SH-SY5Y (cell line): ENCODE results near the gene PADI2.

ENCODE experiments used
- GATA2 ChIP-seq: IDR thresholded peaks from 2 replicates; pipeline ENCODE4 v1.6.1; 2011; ENCODE audit warnings: mild to moderate bottlenecking, low read depth, low read length
- GATA3 ChIP-seq: IDR thresholded peaks from 2 replicates; pipeline ENCODE4 v1.6.1; 2011; ENCODE audit warnings: low read depth, mild to moderate bottlenecking, low read length, moderate library complexity

The PADI2 gene

GRCh38 chr1:17112496-17113236 lies 6.6 kb downstream of the PADI2 start:
- TF ChIP-seq GATA3: no peak
- no peak for TF ChIP-seq GATA2

- TF ChIP-seq GATA3 (no peak), GATA2 (no peak)
These were observed 7.2 kb downstream of the PADI2 start for GRCh38 chr1:17112076-17112475.

GRCh38 chr1:17110555-17110926 lies 8.7 kb downstream of the PADI2 start:
- TF ChIP-seq GATA3 (no peak), GATA2 (no peak)

GRCh38 chr1:17109892-17110554 lies 9.2 kb downstream of the PADI2 start:
- TF ChIP-seq GATA2 (no peak), GATA3 (no peak)

- TF ChIP-seq GATA2 (no peak), GATA3 (no peak)
These were observed 10.5 kb downstream of the PADI2 start for GRCh38 chr1:17108786-17109185.

GRCh38 chr1:17108360-17108759 lies 10.9 kb downstream of the PADI2 start:
- TF ChIP-seq GATA3: no peak
- no peak for TF ChIP-seq GATA2

GRCh38 chr1:17104782-17105181 lies 14.5 kb downstream of the PADI2 start:
- TF ChIP-seq GATA3 (no peak), GATA2 (no peak)

- TF ChIP-seq GATA3 (no peak), GATA2 (no peak)
These were observed 17.0 kb downstream of the PADI2 start for GRCh38 chr1:17102232-17102631.

GRCh38 chr1:17101261-17101660 lies 18.0 kb downstream of the PADI2 start:
- TF ChIP-seq GATA2: no peak
- no peak for TF ChIP-seq GATA3

GRCh38 chr1:17099616-17100340 lies 19.5 kb downstream of the PADI2 start:
- TF ChIP-seq GATA2 (no peak), GATA3 (no peak)

- TF ChIP-seq GATA2 (no peak), GATA3 (no peak)
These were observed 20.6 kb downstream of the PADI2 start for GRCh38 chr1:17098446-17099317.

GRCh38 chr1:17097787-17098186 lies 21.5 kb downstream of the PADI2 start:
- no peak for TF ChIP-seq GATA2
- no peak for TF ChIP-seq GATA3

GRCh38 chr1:17097147-17097546 lies 22.1 kb downstream of the PADI2 start:
- TF ChIP-seq GATA2 (no peak), GATA3 (no peak)

GRCh38 chr1:17096584-17096983 lies 22.7 kb downstream of the PADI2 start:
- TF ChIP-seq GATA3 (no peak), GATA2 (no peak)
